Body of pancreas (tissue), 4 donors: ENCODE results near the gene C1orf167. TPM values are rescaled to one million over a fixed set of nuclear protein-coding genes. Genes with fewer than 3 reads are reported as not detected.

Experiments used
- ATAC-seq: fragments of 150-250 bp; one replicate; pipeline ENCODE4 v1.9.1; 2016
- DNase-seq, 4 donors: peaks; one replicate each; pipeline ENCODE4 v3.0.0-alpha.2; 2019
- H3K27ac ChIP-seq, 4 donors: fragments of 200-600 bp; sonication (generic); 1 replicate in 3 of 4; 2 replicates in 1 of 4; pipeline versions ENCODE4 v1.5.1 to v1.6.1; 2016 to 2019; ENCODE audit warnings: mild to moderate bottlenecking in 1 of 4, mixed read lengths in 1 of 4, moderate library complexity in 1 of 4
- H3K27me3 ChIP-seq, 2 donors: fragments of 200-600 bp; sonication (generic); one replicate each; pipeline ENCODE4 v1.6.0; 2016; ENCODE audit warnings: mild to moderate bottlenecking in 1 of 2
- H3K36me3 ChIP-seq, 2 donors: fragments of 200-600 bp; sonication (generic); replicated peaks in 1 of 2; 2 replicates each; pipeline ENCODE4 v1.5.1; 2016; ENCODE audit warnings: low read depth in 2 of 2; ENCODE audit not compliant: insufficient read depth in 1 of 2
- H3K4me1 ChIP-seq: fragments of 200-600 bp; sonication (generic); one replicate; pipeline ENCODE4 v1.6.0; 2016
- H3K4me3 ChIP-seq, 2 donors: fragments of 200-600 bp; sonication (generic); 1 replicate in 1 of 2; 2 replicates in 1 of 2; pipeline ENCODE4 v1.5.1; 2016 to 2019
- H3K9me3 ChIP-seq, 3 donors: fragments of 200-600 bp; sonication (generic); 1 replicate in 2 of 3; 2 replicates in 1 of 3; pipeline ENCODE4 v1.5.1; 2016
- CTCF ChIP-seq, 7 experiments: fragments of 450-650 bp in 4 of 7; fragments of 200-600 bp in 3 of 7; sonication (generic) in 3 of 7; IDR thresholded peaks; one replicate each; pipeline ENCODE4 v1.5.1; 2016 to 2019; ENCODE audit warnings: antibody characterized with exemption in 7 of 7
- POLR2A ChIP-seq, 3 donors: fragments of 450-650 bp; IDR thresholded peaks; one replicate each; pipeline ENCODE4 v1.6.1; 2016; ENCODE audit warnings: antibody characterized with exemption in 3 of 3, mild to moderate bottlenecking in 2 of 3
- WGBS, 2 donors: methylation state at CpG; one replicate each; pipeline ENCODE4 v1.1.5; 2017; 5-methylcytosine and 5-hydroxymethylcytosine counted together
- intact Hi-C: fragments of 100-400 bp; cut with DNase I; formaldehyde crosslinking; loops from one replicate; pipeline ENCODE4 v1.15.1; 2023
- total RNA-seq, 2 donors: library from RNA; depleted of rRNA; stranded (reverse); fragments of >200 nt; gene quantifications; one replicate each; pipeline ENCODE4 v1.1.0, GENCODE V29; 2016

Gene C1orf167
- total RNA-seq, 2 donors from 2014 or later: not detected

GRCh38 chr1:11784256-11784992 lies 22.4 kb downstream of the C1orf167 start:
- Histone ChIP-seq H3K9me3 (no peaks in the 10 kb centered on the region), H3K4me1 (peaks cover 35% of the 10 kb centered on the region), H3K36me3 (no peaks in the 10 kb centered on the region), H3K4me3 (no peak overlapping the region), H3K27me3 (no peaks in the 10 kb centered on the region), H3K27ac (peak overlapping the region in 1 of 4 donors; percentile 10)
- intact Hi-C loops: no loop called here
- DNase-seq: no peak
- 75 to 90% methylated on average over 6 to 21 of the region's 21 CpGs for WGBS, 2 donors
- no peak for ATAC-seq
- no peak for TF ChIP-seq POLR2A (IDR thresholded peaks at IDR 0.05)
- no peak for TF ChIP-seq CTCF (IDR thresholded peaks at IDR 0.05)

- H3K9me3 ChIP-seq: no peaks in the 10 kb centered on the region
- H3K36me3 ChIP-seq: no peaks in the 10 kb centered on the region
- H3K4me3 ChIP-seq: no peak overlapping the region
- peak; percentile 68 to 78 (median 71) for DNase-seq
- H3K4me1 ChIP-seq: peaks cover 42% of the 10 kb centered on the region
- 7 to 8% methylated on average over 13 to 23 of the region's 30 CpGs for WGBS, 2 donors
- peak; percentile 68 to 88 (median 74) for TF ChIP-seq CTCF (IDR thresholded peaks at IDR 0.05)
- TF ChIP-seq POLR2A (IDR thresholded peaks at IDR 0.05): no peak
- ATAC-seq: peak; percentile 68
- peak overlapping the region in 1 of 4 donors; percentile 10 for H3K27ac ChIP-seq
- no peaks in the 10 kb centered on the region for H3K27me3 ChIP-seq
- intact Hi-C loops: no loop called here
Observed at GRCh38 chr1:11784993-11785769, 23.2 kb downstream of the C1orf167 start.

GRCh38 chr1:11786168-11786567 lies 24.2 kb downstream of the C1orf167 start:
- intact Hi-C loops: no loop called here
- Histone ChIP-seq H3K27ac (no peak overlapping the region), H3K4me3 (no peak overlapping the region), H3K36me3 (no peaks in the 10 kb centered on the region), H3K27me3 (no peaks in the 10 kb centered on the region), H3K9me3 (no peaks in the 10 kb centered on the region), H3K4me1 (peaks cover 52% of the 10 kb centered on the region)
- TF ChIP-seq POLR2A (IDR thresholded peaks at IDR 0.05) (no peak), CTCF (IDR thresholded peaks at IDR 0.05) (no peak)
- ATAC-seq: no peak
- WGBS, 2 donors: 41 to 47% methylated on average over 5 of the region's 5 CpGs
- no peak for DNase-seq

GRCh38 chr1:11787251-11787803 lies 25.3 kb downstream of the C1orf167 start:
- H3K36me3 ChIP-seq: no peaks in the 10 kb centered on the region
- no peaks in the 10 kb centered on the region for H3K27me3 ChIP-seq
- no peak overlapping the region for H3K4me3 ChIP-seq
- DNase-seq (peak; percentile 46 to 63 (median 50)), ATAC-seq (peak; percentile 28)
- intact Hi-C loops: no loop called here
- no peaks in the 10 kb centered on the region for H3K9me3 ChIP-seq
- H3K4me1 ChIP-seq: peaks cover 62% of the 10 kb centered on the region
- TF ChIP-seq CTCF (IDR thresholded peaks at IDR 0.05): no peak
- no peak for TF ChIP-seq POLR2A (IDR thresholded peaks at IDR 0.05)
- 29 to 31% methylated on average over 15 to 16 of the region's 16 CpGs for WGBS, 2 donors
- H3K27ac ChIP-seq: peak overlapping the region in 3 of 4 donors; percentile 11 to 55 (median 40)
